Measurements from ENCODE around the gene CLP1. TPM values are rescaled to one million over a fixed set of nuclear protein-coding genes. Genes with fewer than 3 reads are reported as not detected.

CLP1 gene
- total and polyA plus RNA-seq, 10 of the 15 experiments (the other 5 are each of a cell fraction or from before 2014, with no cell fraction given): 19.9 to 45.7 (median 27.8) TPM

DNA sequence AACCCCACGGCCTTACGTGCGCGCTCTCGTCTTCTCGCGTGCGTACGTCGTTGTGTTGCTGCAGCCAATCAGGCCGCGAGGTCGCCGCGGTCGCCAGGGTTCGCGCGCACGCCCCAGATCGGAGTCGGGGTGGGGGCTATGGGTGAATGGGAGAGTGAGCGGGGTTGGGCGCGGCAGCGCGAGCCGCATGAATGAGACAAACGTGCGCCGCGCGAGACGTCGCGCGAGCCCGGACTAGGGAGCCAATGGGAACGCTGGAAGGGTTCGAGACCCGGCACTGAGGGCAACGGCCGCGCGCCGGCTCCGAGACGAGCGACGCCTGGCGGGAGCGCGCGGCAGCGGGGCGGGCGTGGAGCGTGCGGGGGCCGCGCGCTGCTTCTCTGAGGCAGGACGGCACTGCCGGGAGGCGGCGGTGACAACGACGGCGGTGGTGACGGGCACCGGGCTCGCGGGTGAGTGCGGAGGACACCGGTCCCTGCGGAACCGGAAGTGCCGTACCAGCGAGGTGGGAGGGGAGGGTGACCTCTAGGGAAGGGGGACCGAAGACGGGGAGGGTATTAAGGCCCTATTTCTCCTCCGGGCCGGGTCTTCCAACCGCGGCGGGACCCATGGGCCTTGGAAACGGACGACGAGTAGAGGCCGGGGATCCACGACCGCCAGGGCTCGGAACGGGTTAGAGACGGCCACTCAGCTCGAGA is 10.3 kb downstream of the CLP1 start, which contains the start of gene ZDHHC5 (continued):
- TF ChIP-seq BCLAF1 (IDR thresholded peaks at IDR 0.05) (no peak), CREM (IDR thresholded peaks at IDR 0.05; ENCODE audit: low read depth) (no peak; the same call in 1 of the 2 replicates), ATF2 (IDR thresholded peaks at IDR 0.05; ENCODE audit: low read length) (no peak), PAX8 (IDR thresholded peaks at IDR 0.05) (no peak), PAX5 (IDR thresholded peaks at IDR 0.05; ENCODE audit: borderline replicate concordance, low read depth, low read length) (peak; percentile 25; the same call in 1 of the 2 replicates), ZBTB40 (IDR thresholded peaks at IDR 0.05; ENCODE audit: borderline replicate concordance) (peak; percentile 74), YBX1 (IDR thresholded peaks at IDR 0.05) (no peak), HDGF (IDR thresholded peaks at IDR 0.05) (peak; percentile 88; the same call in 1 of the 2 replicates), ZSCAN29 (IDR thresholded peaks at IDR 0.05) (0 out of 2 replicates have a peak, but pooled peaks have one; percentile 20)
- TF ChIP-seq, protein P1, sequence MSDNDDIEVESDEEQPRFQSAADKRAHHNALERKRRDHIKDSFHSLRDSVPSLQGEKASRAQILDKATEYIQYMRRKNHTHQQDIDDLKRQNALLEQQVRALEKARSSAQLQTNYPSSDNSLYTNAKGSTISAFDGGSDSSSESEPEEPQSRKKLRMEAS (IDR thresholded peaks at IDR 0.05; ENCODE audit: low read depth, low read length): peak; percentile 43; the same call in 1 of the 2 replicates
- TF ChIP-seq, protein P2, sequence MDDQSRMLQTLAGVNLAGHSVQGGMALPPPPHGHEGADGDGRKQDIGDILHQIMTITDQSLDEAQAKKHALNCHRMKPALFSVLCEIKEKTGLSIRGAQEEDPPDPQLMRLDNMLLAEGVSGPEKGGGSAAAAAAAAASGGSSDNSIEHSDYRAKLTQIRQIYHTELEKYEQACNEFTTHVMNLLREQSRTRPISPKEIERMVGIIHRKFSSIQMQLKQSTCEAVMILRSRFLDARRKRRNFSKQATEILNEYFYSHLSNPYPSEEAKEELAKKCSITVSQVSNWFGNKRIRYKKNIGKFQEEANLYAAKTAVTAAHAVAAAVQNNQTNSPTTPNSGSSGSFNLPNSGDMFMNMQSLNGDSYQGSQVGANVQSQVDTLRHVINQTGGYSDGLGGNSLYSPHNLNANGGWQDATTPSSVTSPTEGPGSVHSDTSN (IDR thresholded peaks at IDR 0.05; ENCODE audit: insufficient replicate concordance, low read depth, low read length): no peak
- TF ChIP-seq, protein P3, sequence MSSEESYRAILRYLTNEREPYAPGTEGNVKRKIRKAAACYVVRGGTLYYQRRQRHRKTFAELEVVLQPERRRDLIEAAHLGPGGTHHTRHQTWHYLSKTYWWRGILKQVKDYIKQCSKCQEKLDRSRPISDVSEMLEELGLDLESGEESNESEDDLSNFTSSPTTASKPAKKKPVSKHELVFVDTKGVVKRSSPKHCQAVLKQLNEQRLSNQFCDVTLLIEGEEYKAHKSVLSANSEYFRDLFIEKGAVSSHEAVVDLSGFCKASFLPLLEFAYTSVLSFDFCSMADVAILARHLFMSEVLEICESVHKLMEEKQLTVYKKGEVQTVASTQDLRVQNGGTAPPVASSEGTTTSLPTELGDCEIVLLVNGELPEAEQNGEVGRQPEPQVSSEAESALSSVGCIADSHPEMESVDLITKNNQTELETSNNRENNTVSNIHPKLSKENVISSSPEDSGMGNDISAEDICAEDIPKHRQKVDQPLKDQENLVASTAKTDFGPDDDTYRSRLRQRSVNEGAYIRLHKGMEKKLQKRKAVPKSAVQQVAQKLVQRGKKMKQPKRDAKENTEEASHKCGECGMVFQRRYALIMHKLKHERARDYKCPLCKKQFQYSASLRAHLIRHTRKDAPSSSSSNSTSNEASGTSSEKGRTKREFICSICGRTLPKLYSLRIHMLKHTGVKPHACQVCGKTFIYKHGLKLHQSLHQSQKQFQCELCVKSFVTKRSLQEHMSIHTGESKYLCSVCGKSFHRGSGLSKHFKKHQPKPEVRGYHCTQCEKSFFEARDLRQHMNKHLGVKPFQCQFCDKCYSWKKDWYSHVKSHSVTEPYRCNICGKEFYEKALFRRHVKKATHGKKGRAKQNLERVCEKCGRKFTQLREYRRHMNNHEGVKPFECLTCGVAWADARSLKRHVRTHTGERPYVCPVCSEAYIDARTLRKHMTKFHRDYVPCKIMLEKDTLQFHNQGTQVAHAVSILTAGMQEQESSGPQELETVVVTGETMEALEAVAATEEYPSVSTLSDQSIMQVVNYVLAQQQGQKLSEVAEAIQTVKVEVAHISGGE (CRISPR knock-in tag; IDR thresholded peaks at IDR 0.05): peak; percentile 61
- TF ChIP-seq, protein P4, sequence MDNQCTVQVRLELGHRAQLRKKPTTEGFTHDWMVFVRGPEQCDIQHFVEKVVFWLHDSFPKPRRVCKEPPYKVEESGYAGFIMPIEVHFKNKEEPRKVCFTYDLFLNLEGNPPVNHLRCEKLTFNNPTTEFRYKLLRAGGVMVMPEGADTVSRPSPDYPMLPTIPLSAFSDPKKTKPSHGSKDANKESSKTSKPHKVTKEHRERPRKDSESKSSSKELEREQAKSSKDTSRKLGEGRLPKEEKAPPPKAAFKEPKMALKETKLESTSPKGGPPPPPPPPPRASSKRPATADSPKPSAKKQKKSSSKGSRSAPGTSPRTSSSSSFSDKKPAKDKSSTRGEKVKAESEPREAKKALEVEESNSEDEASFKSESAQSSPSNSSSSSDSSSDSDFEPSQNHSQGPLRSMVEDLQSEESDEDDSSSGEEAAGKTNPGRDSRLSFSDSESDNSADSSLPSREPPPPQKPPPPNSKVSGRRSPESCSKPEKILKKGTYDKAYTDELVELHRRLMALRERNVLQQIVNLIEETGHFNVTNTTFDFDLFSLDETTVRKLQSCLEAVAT (IDR thresholded peaks at IDR 0.05): no peak; the same call in 1 of the 2 replicates
